Stomach (tissue), 4 donors: ENCODE data around the gene PRICKLE1.

Experiments used
- CTCF ChIP-seq, 7 experiments: fragments of 450-650 bp in 4 of 7; fragments of 200-600 bp in 3 of 7; sonication (generic) in 3 of 7; IDR thresholded peaks; one replicate each; pipeline ENCODE4 v1.5.1; 2016 to 2019; ENCODE audit warnings: antibody characterized with exemption in 7 of 7, control low read depth in 2 of 7, mild to moderate bottlenecking in 1 of 7
- POLR2AphosphoS5 ChIP-seq, 3 donors: sonication (generic); formaldehyde crosslinking; IDR thresholded peaks; one replicate each; pipeline ENCODE4 v1.6.1; 2016; ENCODE audit warnings: antibody characterized with exemption in 3 of 3

GRCh38 chr12:42432517-42433140, 156.9 kb downstream of the PRICKLE1 start:
- TF ChIP-seq CTCF (IDR thresholded peaks at IDR 0.05) (no peak), POLR2AphosphoS5 (IDR thresholded peaks at IDR 0.05) (no peak)
